AG10803 (cell line): ENCODE results near the gene VEPH1.

Source experiments
- DNase-seq: peaks from one replicate; pipeline ENCODE4 v3.0.0; 2010; ENCODE audit warnings: low read depth
- H3K4me3 ChIP-seq: 2 replicates; pipeline ENCODE4 v1.5.1; 2011; ENCODE audit warnings: mild to moderate bottlenecking, low read length, control low read depth
- CTCF ChIP-seq: conservative IDR thresholded peaks from 2 replicates; pipeline ENCODE4 v1.5.1; 2011; ENCODE audit warnings: mild to moderate bottlenecking, low read length, control low read depth, inconsistent platforms

The VEPH1 gene

GRCh38 chr3:157479464-157480243, 23.6 kb downstream of the VEPH1 start:
- no peak for TF ChIP-seq CTCF
- no peak overlapping the region for H3K4me3 ChIP-seq
- DNase-seq, result no peak

DNA sequence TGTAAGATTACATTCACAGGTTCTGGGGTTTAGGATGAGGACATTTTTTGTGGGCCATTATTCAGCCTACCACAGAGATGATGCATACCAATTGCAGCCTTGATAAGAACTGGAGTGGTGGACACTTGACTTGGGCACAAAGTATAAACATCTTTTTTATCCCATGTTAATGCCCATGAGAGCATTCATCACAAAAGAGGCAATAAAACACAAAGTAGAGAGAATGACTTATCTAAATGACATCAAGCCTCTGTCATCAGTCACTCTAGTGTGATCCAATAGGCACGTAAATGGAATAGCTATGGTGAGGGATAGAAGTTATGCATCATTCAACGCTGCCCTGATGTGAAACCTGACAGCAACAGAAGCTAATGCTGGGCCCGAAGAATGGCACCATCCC, 25.8 kb downstream of the VEPH1 start:
- DNase-seq, result no peak
- H3K4me3 ChIP-seq, result no peak overlapping the region
- TF ChIP-seq CTCF, result no peak

DNA sequence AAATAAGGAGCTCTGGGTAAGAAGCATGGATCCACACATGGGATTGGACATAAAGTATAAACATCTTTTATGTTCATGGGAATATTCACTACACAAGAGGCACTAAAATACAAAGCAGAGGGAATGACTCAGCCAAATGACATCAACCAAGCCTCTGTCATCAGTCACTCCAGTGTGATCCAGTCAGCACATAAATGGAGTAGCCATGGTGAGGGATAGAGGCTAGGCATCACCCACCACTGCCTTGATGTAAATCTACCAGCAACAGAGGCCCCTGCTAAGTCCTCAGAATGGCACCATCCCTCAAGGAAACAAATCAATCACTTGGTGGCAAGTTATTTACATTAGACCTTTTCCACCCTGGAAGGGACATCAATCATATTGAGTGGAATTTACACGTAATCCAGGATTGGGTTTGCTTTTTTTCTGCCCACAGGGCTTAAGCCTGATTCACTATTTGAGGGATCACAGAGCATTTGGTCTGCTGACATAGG, 27.2 kb downstream of the VEPH1 start:
- peak; percentile 57 for DNase-seq
- TF ChIP-seq CTCF, result no peak
- no peak overlapping the region for H3K4me3 ChIP-seq

DNA sequence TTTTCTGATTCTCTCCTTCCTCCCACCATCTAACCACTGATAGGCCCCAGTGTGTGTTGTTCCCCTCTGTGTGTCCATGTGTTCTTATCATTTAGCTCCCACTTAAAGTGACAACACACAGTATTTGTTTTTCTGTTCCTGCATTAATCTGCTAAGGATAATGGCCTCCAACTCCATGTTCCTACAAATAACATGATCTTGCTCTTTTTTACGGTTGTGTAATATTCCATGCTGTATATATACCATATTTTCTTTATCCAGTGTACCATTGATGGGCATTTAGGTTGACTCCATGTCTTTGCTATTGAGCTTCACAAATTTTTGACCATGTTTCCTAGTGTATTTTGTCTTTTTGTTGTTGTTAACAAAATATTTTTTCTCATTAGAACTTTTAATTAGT, 30.6 kb downstream of the VEPH1 start:
- no peak for TF ChIP-seq CTCF
- DNase-seq, result no peak
- no peak overlapping the region for H3K4me3 ChIP-seq

DNA sequence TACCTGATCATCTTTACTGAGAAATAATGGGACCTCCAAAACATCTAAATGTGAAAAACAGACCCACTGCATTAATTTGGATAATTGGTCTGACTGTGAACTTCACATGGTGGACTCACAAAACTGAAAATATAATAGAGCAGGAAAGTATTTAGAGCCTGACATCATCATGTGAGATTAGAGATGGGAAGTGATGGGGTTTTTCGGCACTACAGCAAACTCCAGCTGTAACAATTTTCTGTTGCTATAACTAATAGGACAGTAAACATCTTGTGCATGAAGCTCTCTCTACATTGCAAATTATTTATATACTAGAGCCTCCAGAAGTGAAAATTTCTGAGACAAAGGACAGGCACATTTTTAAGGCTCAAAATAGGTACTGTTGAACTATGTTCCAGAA, 32.2 kb downstream of the VEPH1 start:
- no peak for DNase-seq
- no peak for TF ChIP-seq CTCF
- no peak overlapping the region for H3K4me3 ChIP-seq

GRCh38 chr3:157469561-157470294, 33.5 kb downstream of the VEPH1 start:
- TF ChIP-seq CTCF, result no peak
- no peak for DNase-seq
- no peak overlapping the region for H3K4me3 ChIP-seq

- TF ChIP-seq CTCF, result peak; percentile 7; the same call in 1 of the 2 replicates
- peak; percentile 56 for DNase-seq
- no peak overlapping the region for H3K4me3 ChIP-seq
Measured at GRCh38 chr3:157467200-157467599, 36.0 kb downstream of the VEPH1 start.
